HG03060 (cell line): Measurements from ENCODE around the gene MEST.
"Not testable (repeated sequence)": the region's sequence is repeated elsewhere in the genome, so short reads cannot be mapped to it uniquely, and the experiment has no call there.

ENCODE experiments used
- ATAC-seq: cut with Tn5 transposase; IDR thresholded peaks from one replicate; pipeline ENCODE4 v1.9.1; 2021; ENCODE audit warnings: low read depth, moderate number of reproducible peaks; ENCODE audit not compliant: unreplicated experiment

Gene MEST

DNA sequence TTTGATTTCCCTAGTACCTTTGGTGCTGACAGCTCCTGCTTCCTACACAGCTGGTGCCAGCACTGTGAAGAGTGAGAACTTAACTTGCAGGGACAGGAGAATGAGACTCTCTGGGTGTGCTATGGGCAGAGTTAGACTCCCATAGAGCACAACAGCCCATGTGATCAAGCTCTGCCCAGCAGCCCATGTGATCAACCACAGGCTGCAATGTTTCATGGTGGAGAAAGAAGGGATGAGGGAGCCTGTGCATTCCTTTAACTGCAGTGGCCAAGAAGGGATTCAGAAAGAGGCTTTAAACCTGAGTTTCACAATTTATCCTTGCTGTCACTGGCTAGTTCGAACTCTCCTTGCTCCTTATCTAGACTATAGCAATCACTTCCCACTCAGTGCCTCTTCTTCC, 10.0 kb upstream of the MEST start:
- no peak for ATAC-seq

DNA sequence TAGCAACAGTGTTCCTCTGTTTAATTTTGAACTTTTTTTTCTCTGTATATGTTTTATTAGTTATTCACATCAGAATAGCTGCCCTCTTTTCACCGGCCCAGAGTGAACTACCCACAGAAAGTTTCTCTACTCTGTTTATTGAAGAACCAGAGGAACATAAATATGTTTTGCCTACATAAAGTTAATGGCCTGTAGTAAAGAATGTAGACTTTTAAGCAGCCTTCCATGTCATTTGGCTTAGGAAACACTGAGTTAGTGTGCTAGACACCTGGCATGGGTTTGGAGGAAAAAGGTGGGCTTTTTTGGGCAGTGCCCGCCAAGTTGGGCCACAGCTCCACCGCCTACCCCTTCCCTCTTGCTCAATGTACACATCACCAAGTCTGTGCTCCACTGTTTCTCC, 8.9 kb upstream of the MEST start:
- no peak for ATAC-seq

DNA sequence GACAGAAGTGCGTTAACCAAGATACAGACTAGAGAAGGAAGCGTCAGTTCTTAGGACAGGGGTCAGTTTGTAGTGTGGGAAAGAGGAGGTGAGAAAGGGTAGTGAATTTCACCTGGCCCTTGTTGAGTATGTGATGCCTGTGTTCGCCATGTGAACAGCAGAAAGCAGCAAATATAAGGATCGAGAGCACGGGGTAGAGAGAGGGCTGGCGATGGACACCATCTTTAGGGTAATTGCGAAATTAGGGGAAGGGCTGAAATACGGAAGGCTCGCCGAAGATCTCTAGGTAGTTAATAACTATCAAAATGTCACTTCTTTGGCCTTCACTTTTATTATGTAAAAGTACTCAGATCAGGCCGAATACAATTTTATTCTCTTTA, 6.2 kb upstream of the MEST start:
- ATAC-seq = no peak

DNA sequence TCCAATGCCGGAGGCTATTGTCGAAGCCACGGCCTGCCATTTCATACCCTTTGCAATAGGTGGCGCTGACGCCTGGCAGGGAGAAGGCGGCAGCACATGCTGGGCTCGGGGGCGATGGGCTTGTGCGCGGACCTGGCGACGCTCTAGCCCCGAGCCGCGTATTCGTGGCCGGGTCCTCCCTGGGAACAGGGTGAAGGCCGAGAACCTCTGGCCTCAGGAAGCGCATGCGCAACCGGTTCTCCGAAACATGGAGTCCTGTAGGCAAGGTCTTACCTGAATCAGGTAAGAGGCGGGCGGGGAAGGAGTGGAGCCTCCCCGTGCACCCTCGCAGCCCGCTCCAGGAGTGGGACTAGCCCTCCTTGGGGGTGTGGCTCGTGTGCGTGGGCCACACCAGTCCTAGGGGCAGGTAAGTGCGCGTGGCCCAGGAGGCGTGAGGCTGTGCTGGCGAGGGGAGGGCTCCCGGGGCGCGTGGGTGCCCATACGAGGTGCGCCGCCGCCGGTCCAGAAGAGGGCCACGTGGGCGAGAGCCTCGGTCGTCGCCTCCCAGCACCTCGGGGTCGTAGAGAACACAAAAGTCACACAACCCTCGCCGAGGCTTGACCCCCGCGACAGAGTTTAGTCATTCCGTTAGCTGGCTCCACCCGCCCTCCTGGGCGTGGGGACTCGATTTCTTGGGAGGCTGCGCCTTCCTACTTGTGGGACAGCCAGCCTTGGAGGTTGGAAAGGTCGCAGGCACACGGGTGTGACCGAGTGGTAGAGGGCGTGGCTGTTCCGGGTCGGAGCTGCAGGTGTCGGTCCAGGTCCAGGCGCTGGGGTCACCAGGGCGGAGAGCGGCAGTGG, 5.6 kb upstream of the MEST start:
- no peak for ATAC-seq

DNA sequence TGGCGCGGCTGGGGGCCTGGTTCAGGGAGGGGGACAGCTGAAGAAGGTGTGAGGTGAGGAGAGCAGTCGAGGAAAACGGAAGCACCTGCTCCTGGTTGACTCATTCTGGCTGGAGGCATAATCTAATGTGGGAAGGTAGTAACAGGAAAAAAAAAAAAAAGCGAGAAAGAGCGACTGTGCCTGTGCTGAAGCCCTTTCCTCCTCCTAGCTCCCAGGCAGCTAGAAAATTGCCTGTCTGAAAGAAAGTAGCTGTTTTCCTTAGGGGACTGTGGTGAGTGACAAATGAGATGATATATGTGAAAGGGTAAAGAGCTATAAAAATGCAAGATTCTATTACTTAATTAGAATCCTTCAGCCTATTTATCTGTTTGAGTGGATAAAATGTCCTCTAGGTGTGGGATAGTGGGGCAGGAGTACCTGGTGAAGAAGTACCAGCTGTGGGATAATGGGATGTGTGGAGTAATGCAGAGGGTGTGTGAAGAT, 4.9 kb upstream of the MEST start:
- no peak for ATAC-seq

DNA sequence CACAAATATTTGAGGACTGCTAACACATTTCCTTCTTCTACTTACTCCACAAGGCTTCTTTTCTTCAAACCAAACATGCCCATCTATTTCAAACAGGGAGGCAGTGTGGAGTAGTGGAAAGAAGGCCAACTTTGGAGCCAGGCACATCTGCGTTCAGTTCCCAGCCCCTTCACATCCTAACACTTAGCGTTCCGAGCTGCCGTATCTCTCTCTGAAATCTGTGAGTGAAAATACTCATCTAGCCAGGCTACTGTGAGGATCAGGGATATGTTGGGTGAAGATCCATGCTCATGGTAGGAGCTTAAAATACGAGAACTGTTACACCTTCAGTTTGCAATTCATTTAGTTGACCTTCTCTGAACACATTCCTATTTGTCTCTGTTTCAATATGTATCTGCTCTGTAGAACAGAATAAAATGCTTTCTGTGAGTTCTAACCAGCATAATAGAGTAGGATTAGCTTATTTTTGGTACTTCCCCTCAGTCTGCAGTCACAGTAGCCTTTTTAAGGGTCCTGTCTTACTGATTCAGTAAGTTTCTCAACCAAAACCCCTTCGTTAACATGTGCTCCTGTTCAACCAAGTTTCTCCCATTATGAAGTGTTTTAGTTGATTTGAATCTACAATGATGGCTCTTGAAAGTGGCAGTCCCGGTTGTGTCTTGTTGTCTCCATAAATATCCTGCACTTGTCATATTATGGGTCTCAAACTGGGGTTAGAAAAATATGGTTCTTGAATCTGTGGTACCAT, 3.3 kb upstream of the MEST start:
- no peak for ATAC-seq

DNA sequence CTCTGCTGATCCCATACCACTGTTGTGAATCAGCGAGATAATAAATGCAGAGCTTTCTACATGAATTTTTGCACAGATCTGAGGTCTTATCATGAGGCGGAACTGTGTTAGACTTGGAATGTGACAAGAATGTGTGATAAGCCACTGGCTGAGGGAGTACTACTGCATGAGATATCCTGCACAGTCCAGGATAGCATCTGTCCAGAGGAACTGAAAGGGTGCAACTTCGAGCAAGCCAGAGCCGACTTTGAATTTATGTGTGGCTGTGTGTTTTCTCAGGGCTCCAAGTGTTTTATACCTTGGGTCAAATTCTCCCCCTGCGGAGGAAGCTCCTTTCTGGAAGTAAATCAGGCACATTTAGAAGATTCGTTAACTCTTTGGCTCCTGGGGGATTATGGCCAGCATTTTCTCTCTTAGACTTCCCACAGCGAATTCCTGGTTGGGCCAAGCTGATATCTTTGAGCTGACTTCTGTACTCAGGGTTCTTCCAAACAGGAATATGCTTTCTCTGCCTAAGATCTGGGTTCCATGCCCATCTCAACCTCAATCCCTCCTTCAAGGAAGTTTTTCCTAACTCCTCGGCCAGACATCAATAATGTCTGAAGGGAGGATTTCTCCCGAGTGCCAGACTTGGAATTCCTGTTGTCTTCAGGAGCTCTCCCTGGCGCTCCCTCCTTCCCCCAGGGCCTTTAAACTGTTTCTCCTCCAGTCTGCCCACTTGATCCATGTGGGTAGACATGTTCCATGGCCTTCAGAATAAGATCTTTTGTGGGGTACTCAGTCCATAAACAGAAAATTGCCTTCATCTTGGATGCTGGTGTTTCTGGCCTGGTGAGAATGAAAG, 2.5 kb upstream of the MEST start:
- no peak for ATAC-seq

DNA sequence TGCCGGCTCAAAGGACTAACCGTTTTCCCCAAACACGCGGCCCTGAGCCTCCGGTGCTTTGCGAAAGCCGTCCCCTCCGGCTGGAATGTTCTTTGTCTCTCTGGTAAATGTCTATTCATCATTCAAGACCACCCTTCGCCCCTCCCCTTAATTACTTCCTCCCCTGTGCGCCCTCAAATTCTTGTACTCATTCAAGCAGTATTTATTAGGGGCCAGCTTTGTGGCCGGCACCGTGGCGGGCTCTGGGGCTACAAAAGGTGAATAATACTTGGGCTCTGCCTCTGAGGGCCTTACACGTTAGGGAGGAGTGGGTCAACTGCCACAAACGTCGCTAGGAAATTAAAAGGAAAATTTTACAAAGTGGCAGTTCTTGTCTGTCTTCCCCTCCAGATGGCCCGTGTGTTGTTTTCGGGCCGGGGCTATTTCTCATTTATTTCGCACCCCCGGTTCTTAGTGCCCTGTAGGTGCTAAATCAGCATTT, 1.5 kb upstream of the MEST start:
- ATAC-seq = no peak

DNA sequence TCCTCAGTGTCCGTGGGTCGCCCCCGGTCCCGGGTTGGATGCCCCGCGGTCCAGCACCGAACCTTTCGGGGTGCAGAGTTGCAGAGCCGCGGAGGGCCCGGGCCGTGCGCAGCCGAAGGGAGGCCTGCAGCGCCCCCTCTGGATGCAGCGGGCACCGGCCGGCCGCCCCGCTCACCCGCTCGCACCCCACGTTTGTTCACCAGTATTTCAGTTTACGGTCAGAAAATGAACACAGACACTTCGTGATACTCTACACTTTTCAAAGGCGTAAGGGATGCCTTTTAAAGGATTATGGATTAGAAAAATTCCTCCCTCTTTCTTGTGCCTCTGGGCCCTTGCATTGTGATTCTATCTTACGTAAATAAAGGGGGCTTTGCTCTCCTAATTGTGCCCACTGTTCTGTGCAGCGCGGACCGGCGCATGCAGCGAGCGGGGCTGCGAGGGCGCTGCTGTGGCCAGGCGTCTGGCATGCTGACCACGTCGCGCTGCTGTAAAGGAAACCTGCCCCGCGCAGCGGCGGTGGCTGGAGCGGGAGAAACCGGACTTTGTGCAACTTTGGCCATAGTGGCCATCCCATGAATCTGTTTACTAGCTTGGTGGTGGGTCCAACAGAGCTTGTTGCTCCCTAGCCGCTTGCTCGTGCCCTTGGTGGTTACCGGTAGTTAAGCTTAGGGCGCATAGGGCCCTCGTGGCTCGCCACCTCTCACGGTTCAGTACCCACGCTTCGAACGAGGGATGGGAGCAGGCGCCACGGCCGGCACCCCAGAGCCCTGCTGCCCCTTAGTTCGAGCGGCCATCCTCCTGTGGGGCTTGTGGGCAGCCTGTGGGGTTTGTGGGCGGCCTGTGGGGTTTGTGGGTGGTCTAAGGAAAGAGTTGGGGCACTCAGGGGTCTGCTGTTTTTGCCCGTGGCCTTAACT, 739 bp upstream of the MEST start:
- ATAC-seq = no peak

DNA sequence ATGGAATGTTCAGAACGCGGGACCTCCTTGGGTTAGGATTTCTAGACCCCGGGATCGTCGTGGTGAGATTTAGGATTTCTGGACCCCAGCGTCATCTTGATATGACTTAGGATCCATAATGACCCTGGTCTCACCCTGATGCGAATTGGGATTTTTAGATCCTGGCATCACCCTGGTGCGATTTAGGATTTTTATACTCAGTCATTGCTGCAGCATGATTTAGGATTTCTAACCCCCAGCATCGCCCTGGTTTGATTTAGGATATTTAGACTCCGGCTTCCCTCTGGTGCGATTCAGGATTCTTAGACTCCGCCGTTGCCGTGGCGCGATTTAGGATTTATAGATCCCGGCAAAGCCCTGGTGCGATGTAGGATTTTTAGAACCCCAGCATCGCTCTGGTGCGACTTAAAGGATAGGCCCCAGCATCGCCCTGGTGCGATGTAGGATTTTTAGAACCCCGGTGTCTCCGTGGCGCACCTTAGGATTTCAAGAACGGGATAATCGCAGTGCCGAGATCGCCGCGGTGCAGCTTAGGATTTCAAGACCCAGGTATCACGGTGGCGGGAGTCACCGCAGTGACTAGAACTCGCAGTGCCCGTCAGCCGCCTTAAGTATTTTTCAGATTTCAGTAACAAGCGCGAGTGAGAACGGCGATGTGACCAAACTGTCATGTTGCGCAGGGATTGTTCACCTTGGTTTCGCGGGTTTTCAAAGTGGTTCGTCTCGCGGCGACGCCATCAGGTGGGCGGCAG, 814 bp downstream of the MEST start:
- ATAC-seq = no peak

DNA sequence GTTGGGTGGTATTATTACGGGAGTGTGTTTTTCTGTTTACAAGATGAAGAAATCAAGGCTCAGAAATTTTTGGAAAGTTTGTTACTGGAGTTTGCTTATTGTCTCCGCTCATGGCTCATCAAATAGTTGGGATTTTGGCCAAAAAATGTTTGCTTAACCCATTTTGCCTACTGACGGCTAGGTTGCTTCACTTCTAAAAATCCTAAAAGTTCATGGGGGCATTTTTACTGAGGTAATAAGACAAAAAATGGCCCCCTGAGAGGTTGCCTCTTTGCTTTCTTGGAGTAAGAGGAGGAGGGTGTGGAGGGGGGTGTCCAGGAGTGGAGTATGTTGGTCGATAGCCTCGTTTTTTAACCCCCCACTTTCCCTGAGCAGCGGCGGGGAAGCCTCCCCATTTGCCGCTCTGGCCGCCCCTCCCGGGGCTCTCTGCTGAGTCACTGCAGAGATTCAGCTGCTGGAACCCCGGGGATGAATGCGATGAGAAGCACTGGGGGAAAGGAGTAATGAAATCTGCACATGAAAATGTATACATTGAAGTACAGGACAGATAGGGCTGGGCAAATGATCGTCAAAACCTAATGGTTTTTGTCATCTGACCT, 1.5 kb downstream of the MEST start:
- no peak for ATAC-seq

DNA sequence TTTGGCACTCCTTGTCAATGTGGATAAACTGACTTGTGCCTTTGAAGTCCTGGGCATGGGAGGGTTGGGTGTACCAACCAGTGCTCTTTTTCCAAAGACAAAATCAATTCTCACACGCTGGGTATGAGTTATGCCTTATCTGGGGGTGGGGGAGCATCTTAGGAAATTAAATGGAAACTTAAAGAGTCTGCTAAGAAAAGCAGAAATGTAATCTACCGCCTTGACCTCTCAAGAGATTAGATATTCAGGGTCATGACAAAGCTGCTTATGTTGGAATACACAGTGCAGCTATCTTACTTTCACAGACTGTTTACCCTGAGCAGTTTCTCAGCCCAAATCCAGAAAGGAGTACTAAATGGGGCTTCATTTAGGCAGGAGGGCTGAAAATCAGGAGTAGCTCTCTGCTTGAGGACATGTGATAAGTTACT, 2.6 kb downstream of the MEST start:
- ATAC-seq = no peak

DNA sequence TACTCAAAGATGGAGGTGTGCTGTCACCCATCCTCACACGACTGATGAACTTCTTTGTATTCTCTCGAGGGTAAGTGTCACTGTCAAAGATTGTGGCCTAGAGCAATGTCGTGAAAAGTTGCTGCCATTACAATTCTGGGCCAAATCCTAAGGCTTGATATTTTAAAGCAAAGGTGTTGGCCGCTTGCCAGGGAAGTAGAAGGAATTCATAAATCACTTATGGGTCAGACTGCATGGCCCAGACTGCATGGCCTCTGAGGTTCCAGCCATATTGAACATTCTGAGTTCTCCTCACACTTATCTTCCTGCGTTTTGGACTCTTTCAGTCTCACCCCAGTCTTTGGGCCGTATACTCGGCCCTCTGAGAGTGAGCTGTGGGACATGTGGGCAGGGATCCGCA, 8.6 kb downstream of the MEST start:
- ATAC-seq = no peak

DNA sequence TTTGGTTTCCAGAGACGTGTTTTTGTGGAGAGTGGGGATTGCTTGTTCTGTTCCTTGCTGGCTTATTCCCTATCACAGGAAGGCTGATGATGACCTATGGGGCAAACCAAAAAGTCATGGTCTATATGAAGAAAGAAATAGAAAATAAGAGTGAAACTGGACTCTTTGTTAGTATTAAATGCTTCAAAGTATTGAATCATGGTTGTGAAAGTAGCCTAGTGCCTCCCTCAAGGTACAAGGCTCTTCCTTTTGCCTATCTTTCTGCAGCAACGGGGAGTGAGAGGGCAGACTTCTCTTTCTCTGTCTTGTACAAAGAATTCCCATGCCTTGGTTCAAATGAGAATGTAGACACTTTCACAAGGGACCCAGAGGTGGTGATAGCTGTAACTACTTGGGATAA, 9.0 kb downstream of the MEST start:
- ATAC-seq = no peak

DNA sequence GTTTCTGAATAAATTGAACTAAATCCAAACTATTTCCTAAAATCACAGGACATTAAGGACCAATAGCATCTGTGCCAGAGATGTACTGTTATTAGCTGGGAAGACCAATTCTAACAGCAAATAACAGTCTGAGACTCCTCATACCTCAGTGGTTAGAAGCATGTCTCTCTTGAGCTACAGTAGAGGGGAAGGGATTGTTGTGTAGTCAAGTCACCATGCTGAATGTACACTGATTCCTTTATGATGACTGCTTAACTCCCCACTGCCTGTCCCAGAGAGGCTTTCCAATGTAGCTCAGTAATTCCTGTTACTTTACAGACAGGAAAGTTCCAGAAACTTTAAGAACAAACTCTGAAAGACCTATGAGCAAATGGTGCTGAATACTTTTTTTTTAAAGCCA, 13.9 kb downstream of the MEST start:
- no peak for ATAC-seq

DNA sequence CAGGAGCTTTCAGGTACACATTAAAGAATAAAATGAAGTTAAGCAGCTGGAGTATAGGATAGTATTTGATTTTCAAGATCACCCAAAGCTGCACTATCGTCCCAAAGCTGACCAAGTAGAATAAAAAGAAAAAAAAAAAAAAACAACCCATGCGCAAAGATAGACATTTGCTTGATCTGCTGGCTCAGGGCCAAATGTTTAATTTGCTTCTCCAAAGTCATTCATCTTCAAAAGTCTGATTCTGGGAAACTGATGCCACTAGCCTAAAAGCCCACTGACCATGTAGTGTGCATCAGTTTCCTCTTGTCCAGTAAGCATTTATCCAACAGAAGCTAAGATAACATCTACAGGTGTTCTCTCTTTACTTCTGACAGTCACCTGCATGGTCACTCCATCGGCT, 14.5 kb downstream of the MEST start:
- ATAC-seq = no peak

DNA sequence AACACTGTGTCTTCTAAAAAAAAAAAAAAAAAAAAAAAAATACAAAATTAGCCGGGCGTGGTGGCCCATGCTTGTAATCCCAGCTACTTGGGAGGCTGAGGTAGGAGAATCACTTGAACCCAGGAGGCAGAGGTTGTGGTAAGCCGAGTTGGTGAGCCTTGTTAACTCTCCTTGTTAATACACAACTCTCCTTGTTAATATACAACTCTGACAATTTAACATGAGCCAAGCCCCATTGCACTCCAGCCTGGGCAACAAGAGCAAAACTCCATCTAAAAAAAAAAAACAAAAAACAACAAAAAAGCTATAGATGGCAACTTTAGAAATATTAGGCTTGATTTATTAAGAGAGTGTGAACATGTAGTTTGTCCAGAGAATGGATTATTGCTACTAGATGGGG, 20.2 kb downstream of the MEST start:
- ATAC-seq = not testable (repeated sequence)

DNA sequence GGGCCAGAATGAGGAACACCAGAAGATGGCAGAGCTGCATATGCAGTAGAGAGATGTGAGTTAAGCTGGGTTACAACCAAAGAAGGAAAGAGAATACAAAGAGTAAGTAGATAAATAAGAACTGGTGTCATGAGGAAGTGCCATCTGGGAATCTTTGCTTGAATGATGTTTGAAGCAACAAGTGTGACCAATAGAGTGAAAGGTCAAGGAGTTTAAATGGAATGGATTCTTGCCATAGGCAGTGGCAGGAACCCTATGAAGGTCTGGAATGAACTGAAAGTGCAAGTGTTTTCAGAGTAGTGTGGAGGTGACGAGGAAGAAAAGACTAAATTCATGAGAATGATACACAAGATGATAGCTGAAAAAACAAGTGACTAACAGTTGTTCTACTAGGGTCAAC, 21.6 kb downstream of the MEST start:
- no peak for ATAC-seq
